ENCODE data around the gene CCL27. TPM values are rescaled to one million over a fixed set of nuclear protein-coding genes. Genes with fewer than 3 reads are reported as not detected.
A peak's percentile ranks its signal among the peaks of the same experiment; 100 is the strongest.

Gene CCL27
- total RNA-seq, 2 donors from 2014 or later = not detected

GRCh38 chr9:34701769-34702736, 39.6 kb upstream of the CCL27 start:
- H3K4me1 ChIP-seq (ENCODE audit: control insufficient read depth in 1 of 2, low read depth in 2 of 2) = peaks cover 0 to 3% of the 10 kb centered on the region in 2 donors
- TF ChIP-seq CTCF (IDR thresholded peaks at IDR 0.05) = peak; percentile 97
- peak; percentile 51 for DNase-seq (ENCODE audit: low spot score)
- no peaks in the 10 kb centered on the region for H3K36me3 ChIP-seq
- H3K27me3 ChIP-seq (replicated peaks; ENCODE audit: insufficient read depth) = no peaks in the 10 kb centered on the region
- H3K4me3 ChIP-seq = peak overlapping the region; percentile 74
- peak overlapping the region; percentile 72 to 74 for H3K27ac ChIP-seq
- no peaks in the 10 kb centered on the region for H3K9me3 ChIP-seq
- peak; percentile 82 for ATAC-seq (ENCODE audit: insufficient number of reproducible peaks, low FRiP score, low read depth)

GRCh38 chr9:34701023-34701768, 38.7 kb upstream of the CCL27 start:
- Histone ChIP-seq H3K4me3 (peak overlapping the region; percentile 74), H3K9me3 (no peaks in the 10 kb centered on the region), H3K4me1 (ENCODE audit: control insufficient read depth in 1 of 2, low read depth in 2 of 2) (peaks cover 0 to 3% of the 10 kb centered on the region in 2 donors), H3K27me3 (replicated peaks; ENCODE audit: insufficient read depth) (no peaks in the 10 kb centered on the region), H3K36me3 (no peaks in the 10 kb centered on the region), H3K27ac (peak overlapping the region; percentile 72 to 74)
- ATAC-seq (ENCODE audit: insufficient number of reproducible peaks, low FRiP score, low read depth) = peak; percentile 85
- DNase-seq (ENCODE audit: low spot score) = peak; percentile 41
- TF ChIP-seq CTCF (IDR thresholded peaks at IDR 0.05) = peak; percentile 96

GRCh38 chr9:34694811-34695210, 32.4 kb upstream of the CCL27 start:
- Histone ChIP-seq H3K27ac (no peak overlapping the region), H3K4me1 (ENCODE audit: control insufficient read depth in 1 of 2, low read depth in 2 of 2) (peaks cover 3 to 14% of the 10 kb centered on the region in 2 donors), H3K36me3 (no peaks in the 10 kb centered on the region), H3K27me3 (replicated peaks; ENCODE audit: insufficient read depth) (no peaks in the 10 kb centered on the region), H3K9me3 (no peaks in the 10 kb centered on the region), H3K4me3 (no peak overlapping the region)
- TF ChIP-seq CTCF (IDR thresholded peaks at IDR 0.05) = no peak
- DNase-seq (ENCODE audit: low spot score) (no peak), ATAC-seq (ENCODE audit: insufficient number of reproducible peaks, low FRiP score, low read depth) (no peak)

GRCh38 chr9:34693560-34693959, 31.1 kb upstream of the CCL27 start:
- no peak for ATAC-seq (ENCODE audit: insufficient number of reproducible peaks, low FRiP score, low read depth)
- no peak for DNase-seq (ENCODE audit: low spot score)
- peaks cover 3 to 21% of the 10 kb centered on the region in 2 donors for H3K4me1 ChIP-seq (ENCODE audit: control insufficient read depth in 1 of 2, low read depth in 2 of 2)
- no peaks in the 10 kb centered on the region for H3K36me3 ChIP-seq
- no peak overlapping the region for H3K27ac ChIP-seq
- no peak overlapping the region for H3K4me3 ChIP-seq
- TF ChIP-seq CTCF (IDR thresholded peaks at IDR 0.05) = no peak
- no peaks in the 10 kb centered on the region for H3K27me3 ChIP-seq (replicated peaks; ENCODE audit: insufficient read depth)
- H3K9me3 ChIP-seq = no peaks in the 10 kb centered on the region

GRCh38 chr9:34691936-34692315, 29.5 kb upstream of the CCL27 start:
- Histone ChIP-seq H3K27ac (no peak overlapping the region), H3K36me3 (no peaks in the 10 kb centered on the region), H3K4me3 (no peak overlapping the region), H3K9me3 (no peaks in the 10 kb centered on the region), H3K4me1 (ENCODE audit: control insufficient read depth in 1 of 2, low read depth in 2 of 2) (peaks cover 3 to 35% of the 10 kb centered on the region in 2 donors), H3K27me3 (replicated peaks; ENCODE audit: insufficient read depth) (no peaks in the 10 kb centered on the region)
- DNase-seq (ENCODE audit: low spot score) (no peak), ATAC-seq (ENCODE audit: insufficient number of reproducible peaks, low FRiP score, low read depth) (no peak)
- TF ChIP-seq CTCF (IDR thresholded peaks at IDR 0.05) = no peak

Data from thoracic aorta (tissue), 2 donors.